WTC11 (cell line): ENCODE measurements around the gene C5orf47. TPM values are rescaled to one million over a fixed set of nuclear protein-coding genes. Genes with fewer than 3 reads are reported as not detected.
A peak's percentile ranks its signal among the peaks of the same experiment; 100 is the strongest.

ENCODE experiments used
- ARID4B ChIP-seq: sonication (generic); formaldehyde crosslinking; IDR thresholded peaks from 2 replicates; pipeline ENCODE4 v1.8.0; 2023; ENCODE audit warnings: missing genetic modification reagents, mild to moderate bottlenecking, borderline replicate concordance
- ATF1 ChIP-seq: sonication (generic); formaldehyde crosslinking; IDR thresholded peaks from 2 replicates; pipeline ENCODE4 v1.8.1; 2023; ENCODE audit warnings: mild to moderate bottlenecking, moderate library complexity, missing genetic modification reagents
- ATF3 ChIP-seq: sonication (generic); formaldehyde crosslinking; conservative IDR thresholded peaks from 2 replicates; pipeline ENCODE4 v1.8.1; 2022; ENCODE audit warnings: mild to moderate bottlenecking, missing genetic modification reagents
- CDX4 ChIP-seq: fragments of 250-450 bp; sonication (Bioruptor Pico); IDR thresholded peaks from 2 replicates; pipeline ENCODE4 v1.9.0; 2021; ENCODE audit warnings: moderate library complexity, mild to moderate bottlenecking, inconsistent platforms, borderline replicate concordance
- ELF4 ChIP-seq: sonication (generic); formaldehyde crosslinking; IDR thresholded peaks from 2 replicates; pipeline ENCODE4 v1.8.1; 2022; ENCODE audit warnings: low read depth, mild to moderate bottlenecking, moderate library complexity, missing genetic modification reagents
- GRHL2 ChIP-seq: fragments of 250-450 bp; sonication (Bioruptor Pico); IDR thresholded peaks from 2 replicates; pipeline ENCODE4 v1.8.0; 2022; ENCODE audit warnings: mild to moderate bottlenecking, moderate library complexity; ENCODE audit not compliant: insufficient replicate concordance, severe bottlenecking
- GTF2I ChIP-seq: fragments of 250-450 bp; sonication (Bioruptor Pico); conservative IDR thresholded peaks from 2 replicates; pipeline ENCODE4 v1.4.0; 2021; ENCODE audit warnings: mild to moderate bottlenecking
- HMGA2 ChIP-seq: fragments of 250-450 bp; sonication (Bioruptor Pico); IDR thresholded peaks from 2 replicates; pipeline ENCODE4 v1.4.0; 2021; ENCODE audit warnings: mild to moderate bottlenecking, moderate library complexity
- IRF1 ChIP-seq: sonication (generic); formaldehyde crosslinking; IDR thresholded peaks from 2 replicates; pipeline ENCODE4 v1.8.0; 2023; ENCODE audit warnings: missing genetic modification reagents
- JUN ChIP-seq: sonication (generic); formaldehyde crosslinking; IDR thresholded peaks from 2 replicates; pipeline ENCODE4 v1.8.0; 2023; ENCODE audit warnings: mild to moderate bottlenecking, missing genetic modification reagents
- MXD4 ChIP-seq: fragments of 250-450 bp; sonication (Bioruptor Pico); IDR thresholded peaks from 2 replicates; pipeline ENCODE4 v1.8.0; 2021; ENCODE audit warnings: mild to moderate bottlenecking, moderate library complexity, borderline replicate concordance
- NFATC4 ChIP-seq: fragments of 250-450 bp; sonication (Bioruptor Pico); IDR thresholded peaks from 2 replicates; pipeline ENCODE4 v1.9.0; 2021; ENCODE audit warnings: mild to moderate bottlenecking
- NR2C2 ChIP-seq: sonication (generic); formaldehyde crosslinking; IDR thresholded peaks from 2 replicates; pipeline ENCODE4 v1.8.0; 2022; ENCODE audit warnings: mild to moderate bottlenecking, missing genetic modification reagents
- RELA ChIP-seq: sonication (generic); formaldehyde crosslinking; IDR thresholded peaks from 2 replicates; pipeline ENCODE4 v1.8.1; 2022; ENCODE audit warnings: missing genetic modification reagents, mild to moderate bottlenecking, borderline replicate concordance
- RORB ChIP-seq: fragments of 250-450 bp; sonication (Bioruptor Pico); IDR thresholded peaks from 2 replicates; pipeline ENCODE4 v1.9.0; 2021; ENCODE audit warnings: mild to moderate bottlenecking
- SOX15 ChIP-seq: fragments of 250-450 bp; sonication (Bioruptor Pico); IDR thresholded peaks from 2 replicates; pipeline ENCODE4 v1.9.0; 2021; ENCODE audit warnings: mild to moderate bottlenecking
- SP1 ChIP-seq: sonication (generic); formaldehyde crosslinking; conservative IDR thresholded peaks from 2 replicates; pipeline ENCODE4 v1.8.1; 2022; ENCODE audit warnings: missing genetic modification reagents
- TCF7 ChIP-seq: sonication (generic); formaldehyde crosslinking; IDR thresholded peaks from 2 replicates; pipeline ENCODE4 v1.8.0; 2022; ENCODE audit warnings: mild to moderate bottlenecking, low read depth, missing genetic modification reagents, moderate library complexity
- TEAD1 ChIP-seq: sonication (generic); formaldehyde crosslinking; IDR thresholded peaks from 2 replicates; pipeline ENCODE4 v1.8.0; 2022; ENCODE audit warnings: mild to moderate bottlenecking, missing genetic modification reagents
- ZNF317 ChIP-seq: sonication (generic); formaldehyde crosslinking; IDR thresholded peaks from 2 replicates; pipeline ENCODE4 v1.8.1; 2023; ENCODE audit warnings: low read depth, mild to moderate bottlenecking, moderate library complexity, missing genetic modification reagents, borderline replicate concordance
- ZNF416 ChIP-seq: fragments of 250-450 bp; sonication (Bioruptor Pico); IDR thresholded peaks from 2 replicates; pipeline ENCODE4 v1.9.0; 2021; ENCODE audit warnings: mild to moderate bottlenecking, inconsistent platforms
- total RNA-seq: library from RNA; stranded (reverse); gene quantifications from 3 replicates; pipeline ENCODE4 v1.2.3, GENCODE V29; 2021
- TF ChIP-seq, protein P1 (sequence below): fragments of 250-450 bp; sonication (Bioruptor Pico); conservative IDR thresholded peaks from 2 replicates; pipeline ENCODE4 v1.9.0; 2021; ENCODE audit warnings: mild to moderate bottlenecking
- TF ChIP-seq, protein P2 (sequence below): sonication (generic); formaldehyde crosslinking; IDR thresholded peaks from 2 replicates; pipeline ENCODE4 v1.8.0; 2022; ENCODE audit warnings: mild to moderate bottlenecking, missing genetic modification reagents
- TF ChIP-seq, protein P3 (sequence below): sonication (generic); formaldehyde crosslinking; IDR thresholded peaks from 2 replicates; pipeline ENCODE4 v1.8.1; 2023; ENCODE audit warnings: mild to moderate bottlenecking, missing genetic modification reagents, moderate library complexity
- TF ChIP-seq, protein P4 (sequence below): fragments of 250-450 bp; sonication (Bioruptor Pico); IDR thresholded peaks from 2 replicates; pipeline ENCODE4 v2.1.2; 2022; ENCODE audit warnings: mild to moderate bottlenecking, moderate library complexity
- TF ChIP-seq, protein P5 (sequence below): sonication (generic); formaldehyde crosslinking; IDR thresholded peaks from 2 replicates; pipeline ENCODE4 v1.8.1; 2022; ENCODE audit warnings: low read depth, mild to moderate bottlenecking, moderate library complexity, missing genetic modification reagents, borderline replicate concordance

C5orf47 gene
- total RNA-seq, 1 experiment from 2014 or later = 0.09 TPM

DNA sequence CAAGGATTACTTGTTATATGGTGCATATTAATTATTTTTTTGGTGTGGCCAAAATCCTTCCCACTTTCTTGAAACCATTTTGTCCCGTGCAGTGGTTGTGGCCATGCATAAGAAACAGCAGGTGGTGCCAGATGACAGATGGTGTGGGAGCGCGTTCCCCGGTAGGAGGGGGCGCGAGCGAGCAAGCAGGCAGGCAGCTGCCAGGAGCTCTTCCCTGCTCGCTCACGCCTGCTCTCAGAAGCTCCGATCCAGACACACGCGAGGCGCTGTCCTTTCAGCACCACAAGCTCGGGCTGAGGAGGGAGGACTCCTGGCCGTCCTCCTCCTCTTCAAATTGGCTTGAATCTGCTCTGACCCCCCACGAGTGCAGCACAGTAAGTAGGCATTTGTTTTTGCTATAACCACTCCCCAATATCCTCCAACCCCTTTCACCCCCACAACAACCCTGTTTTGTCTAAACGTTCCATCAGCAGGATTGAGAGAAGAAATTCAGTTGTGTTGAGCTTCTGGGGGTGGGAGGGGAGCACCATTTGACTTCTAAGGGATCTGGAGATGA, 56.6 kb downstream of the C5orf47 start, which contains the start of gene NSG2 (continued):
- peak; percentile 90; the same call in 1 of the 2 replicates for TF ChIP-seq ARID4B (CRISPR knock-in tag)
- no peak for TF ChIP-seq NR2C2 (CRISPR knock-in tag)
- no peak for TF ChIP-seq TCF7
- TF ChIP-seq SOX15 = no peak
- TF ChIP-seq RORB (CRISPR knock-in tag) = no peak
- TF ChIP-seq MXD4 (CRISPR knock-in tag) = no peak
- TF ChIP-seq, protein P1, sequence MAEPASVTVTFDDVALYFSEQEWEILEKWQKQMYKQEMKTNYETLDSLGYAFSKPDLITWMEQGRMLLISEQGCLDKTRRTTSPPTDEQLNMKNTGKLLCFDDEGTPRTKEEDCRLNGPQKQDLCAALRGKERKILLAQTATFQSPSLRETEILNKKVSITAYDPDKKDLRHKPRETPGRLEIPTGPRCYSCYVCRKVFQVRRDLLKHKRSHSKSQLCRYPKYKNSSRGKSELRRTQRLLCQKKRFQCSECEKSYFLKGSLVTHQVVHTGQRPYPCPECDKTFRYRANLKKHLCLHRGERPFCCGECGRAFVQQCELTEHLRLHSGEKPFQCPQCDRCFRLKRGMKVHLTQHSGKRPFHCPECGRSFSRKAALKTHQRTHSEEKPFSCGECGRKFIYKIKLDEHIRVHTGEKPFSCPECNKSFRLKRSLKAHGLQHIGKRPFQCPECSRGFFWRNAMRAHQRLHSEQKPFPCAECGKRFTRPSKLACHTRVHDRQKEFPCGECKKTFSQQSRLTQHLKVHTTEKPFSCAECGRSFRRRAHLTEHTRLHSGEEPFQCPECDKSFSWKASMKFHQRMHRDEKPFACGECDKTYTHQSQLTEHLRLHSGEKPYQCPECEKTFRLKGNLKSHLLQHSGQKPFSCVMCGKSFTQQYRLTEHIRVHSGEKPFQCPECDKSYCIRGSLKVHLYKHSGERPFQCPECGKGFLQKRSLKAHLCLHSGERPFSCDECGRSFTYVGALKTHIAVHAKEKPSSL (CRISPR knock-in tag) = no peak
- TF ChIP-seq CDX4 (CRISPR knock-in tag) = no peak
- 0 out of 2 replicates have a peak, but pooled peaks have one; percentile 56 for TF ChIP-seq IRF1 (CRISPR knock-in tag)
- TF ChIP-seq JUN (CRISPR knock-in tag) = no peak
- no peak for TF ChIP-seq ZNF317
- no peak for TF ChIP-seq HMGA2 (CRISPR knock-in tag)
- no peak; the same call in 1 of the 2 replicates for TF ChIP-seq ELF4 (CRISPR knock-in tag)
- TF ChIP-seq GTF2I = no peak
- TF ChIP-seq ZNF416 (CRISPR knock-in tag) = 0 out of 2 replicates have a peak, but pooled peaks have one; percentile 11
- no peak for TF ChIP-seq ATF3 (CRISPR knock-in tag)
- TF ChIP-seq, protein P2, sequence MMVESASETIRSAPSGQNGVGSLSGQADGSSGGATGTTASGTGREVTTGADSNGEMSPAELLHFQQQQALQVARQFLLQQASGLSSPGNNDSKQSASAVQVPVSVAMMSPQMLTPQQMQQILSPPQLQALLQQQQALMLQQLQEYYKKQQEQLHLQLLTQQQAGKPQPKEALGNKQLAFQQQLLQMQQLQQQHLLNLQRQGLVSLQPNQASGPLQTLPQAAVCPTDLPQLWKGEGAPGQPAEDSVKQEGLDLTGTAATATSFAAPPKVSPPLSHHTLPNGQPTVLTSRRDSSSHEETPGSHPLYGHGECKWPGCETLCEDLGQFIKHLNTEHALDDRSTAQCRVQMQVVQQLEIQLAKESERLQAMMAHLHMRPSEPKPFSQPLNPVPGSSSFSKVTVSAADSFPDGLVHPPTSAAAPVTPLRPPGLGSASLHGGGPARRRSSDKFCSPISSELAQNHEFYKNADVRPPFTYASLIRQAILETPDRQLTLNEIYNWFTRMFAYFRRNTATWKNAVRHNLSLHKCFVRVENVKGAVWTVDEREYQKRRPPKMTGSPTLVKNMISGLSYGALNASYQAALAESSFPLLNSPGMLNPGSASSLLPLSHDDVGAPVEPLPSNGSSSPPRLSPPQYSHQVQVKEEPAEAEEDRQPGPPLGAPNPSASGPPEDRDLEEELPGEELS (CRISPR knock-in tag) = peak; percentile 91
- TF ChIP-seq, protein P3, sequence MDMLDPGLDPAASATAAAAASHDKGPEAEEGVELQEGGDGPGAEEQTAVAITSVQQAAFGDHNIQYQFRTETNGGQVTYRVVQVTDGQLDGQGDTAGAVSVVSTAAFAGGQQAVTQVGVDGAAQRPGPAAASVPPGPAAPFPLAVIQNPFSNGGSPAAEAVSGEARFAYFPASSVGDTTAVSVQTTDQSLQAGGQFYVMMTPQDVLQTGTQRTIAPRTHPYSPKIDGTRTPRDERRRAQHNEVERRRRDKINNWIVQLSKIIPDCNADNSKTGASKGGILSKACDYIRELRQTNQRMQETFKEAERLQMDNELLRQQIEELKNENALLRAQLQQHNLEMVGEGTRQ (CRISPR knock-in tag) = no peak
- TF ChIP-seq, protein P4, sequence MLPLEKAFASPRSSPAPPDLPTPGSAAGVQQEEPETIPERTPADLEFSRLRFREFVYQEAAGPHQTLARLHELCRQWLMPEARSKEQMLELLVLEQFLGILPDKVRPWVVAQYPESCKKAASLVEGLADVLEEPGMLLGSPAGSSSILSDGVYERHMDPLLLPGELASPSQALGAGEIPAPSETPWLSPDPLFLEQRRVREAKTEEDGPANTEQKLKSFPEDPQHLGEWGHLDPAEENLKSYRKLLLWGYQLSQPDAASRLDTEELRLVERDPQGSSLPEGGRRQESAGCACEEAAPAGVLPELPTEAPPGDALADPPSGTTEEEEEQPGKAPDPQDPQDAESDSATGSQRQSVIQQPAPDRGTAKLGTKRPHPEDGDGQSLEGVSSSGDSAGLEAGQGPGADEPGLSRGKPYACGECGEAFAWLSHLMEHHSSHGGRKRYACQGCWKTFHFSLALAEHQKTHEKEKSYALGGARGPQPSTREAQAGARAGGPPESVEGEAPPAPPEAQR (CRISPR knock-in tag) = no peak
- TF ChIP-seq, protein P5, sequence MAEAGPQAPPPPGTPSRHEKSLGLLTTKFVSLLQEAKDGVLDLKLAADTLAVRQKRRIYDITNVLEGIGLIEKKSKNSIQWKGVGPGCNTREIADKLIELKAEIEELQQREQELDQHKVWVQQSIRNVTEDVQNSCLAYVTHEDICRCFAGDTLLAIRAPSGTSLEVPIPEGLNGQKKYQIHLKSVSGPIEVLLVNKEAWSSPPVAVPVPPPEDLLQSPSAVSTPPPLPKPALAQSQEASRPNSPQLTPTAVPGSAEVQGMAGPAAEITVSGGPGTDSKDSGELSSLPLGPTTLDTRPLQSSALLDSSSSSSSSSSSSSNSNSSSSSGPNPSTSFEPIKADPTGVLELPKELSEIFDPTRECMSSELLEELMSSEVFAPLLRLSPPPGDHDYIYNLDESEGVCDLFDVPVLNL = no peak
- TF ChIP-seq RELA (CRISPR knock-in tag) = peak; percentile 73; the same call in 1 of the 2 replicates
- peak; percentile 88 for TF ChIP-seq TEAD1
- TF ChIP-seq SP1 (CRISPR knock-in tag) = no peak
- TF ChIP-seq GRHL2 (CRISPR knock-in tag) = no peak
- TF ChIP-seq NFATC4 (CRISPR knock-in tag) = no peak
- TF ChIP-seq ATF1 (CRISPR knock-in tag) = no peak
